Left renal cortex interstitium (tissue), 4 donors: ENCODE measurements around the gene PEAK3. TPM values are rescaled to one million over a fixed set of nuclear protein-coding genes. Genes with fewer than 3 reads are reported as not detected.
A peak's percentile ranks its signal among the peaks of the same experiment; 100 is the strongest.

Experiments used
- DNase-seq, 4 donors: peaks; one replicate each; pipeline ENCODE4 v3.0.0-alpha.2; 2013; ENCODE audit warnings: low read depth in 4 of 4, low spot score in 2 of 4, missing footprints in 1 of 4
- polyA plus RNA-seq, 4 donors: library from polyadenylated mRNA; unstranded; fragments of 120-200 nt; gene quantifications; one replicate each; pipeline ENCODE4 v1.2.1, GENCODE V29; 2013; ENCODE audit not compliant: insufficient read length in 4 of 4

Gene PEAK3
- polyA plus RNA-seq, 4 donors: 0.06 to 0.21 (median 0.16) TPM; not detected in 1

DNA sequence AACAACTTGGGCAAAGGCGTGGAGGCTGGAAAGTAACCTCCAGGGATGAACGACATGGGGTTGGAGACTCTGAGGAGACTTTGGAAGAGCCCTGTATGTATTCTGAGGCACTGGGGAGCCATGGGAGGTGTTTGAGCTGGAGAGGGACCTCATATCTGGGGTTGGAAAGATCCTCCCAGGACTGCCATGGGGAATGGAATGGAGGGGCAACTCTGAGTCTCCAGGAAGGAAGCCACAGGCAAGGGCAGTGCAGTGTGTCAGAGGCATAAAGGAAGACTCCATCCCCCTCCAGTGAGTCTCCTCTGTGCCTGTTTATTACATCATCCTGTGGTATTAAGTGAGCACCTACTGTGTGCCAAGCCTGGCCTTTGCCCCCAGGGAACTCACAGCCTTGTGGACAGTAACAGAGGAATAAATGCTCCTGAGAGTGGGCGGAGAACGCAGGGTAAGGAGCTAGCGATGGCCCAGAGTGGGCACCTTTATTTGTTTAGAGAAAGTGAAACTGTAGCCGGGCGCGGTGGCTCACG, 7.7 kb downstream of the PEAK3 start:
- no peak for DNase-seq

DNA sequence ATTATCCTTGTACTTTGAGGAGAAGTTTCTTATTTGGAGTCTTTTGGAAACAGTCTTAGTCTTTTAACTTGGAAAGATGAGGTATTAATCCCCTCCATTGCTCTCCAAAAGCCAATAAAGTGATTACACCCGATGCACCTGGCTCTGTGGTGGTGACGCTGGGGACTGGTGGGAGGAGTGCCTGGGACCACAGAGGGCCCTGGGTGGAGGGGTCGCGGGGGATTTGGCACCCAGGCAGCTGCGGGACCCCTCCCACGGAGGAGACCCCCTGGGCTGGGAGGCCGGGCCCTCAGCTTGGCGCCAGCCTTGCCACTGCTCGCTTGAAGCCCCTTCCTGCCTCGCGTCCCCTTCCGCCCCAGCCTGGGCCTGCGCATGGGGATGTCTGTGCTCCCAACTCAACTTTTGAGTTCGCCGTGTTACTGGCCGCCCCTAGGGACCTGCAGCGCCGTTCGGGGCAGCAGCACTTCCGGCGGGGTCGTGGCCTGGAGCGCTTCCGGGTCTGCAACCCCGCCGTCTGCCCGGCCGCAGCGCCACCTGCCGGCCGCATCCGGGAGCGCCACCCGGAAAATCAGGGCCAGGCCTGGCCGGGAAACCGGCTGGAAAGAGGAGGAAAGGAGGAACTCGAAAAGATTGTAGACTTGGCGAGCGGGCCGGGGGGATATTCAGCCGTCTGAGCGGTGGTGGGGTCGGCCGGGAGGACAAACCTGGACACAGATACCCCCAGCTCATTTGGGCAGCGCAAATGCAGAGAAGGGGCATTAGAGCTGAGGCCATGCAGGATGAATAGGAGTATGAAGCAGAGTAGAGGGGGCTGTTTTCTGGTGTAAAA, 8.4 kb downstream of the PEAK3 start:
- DNase-seq: no peak

DNA sequence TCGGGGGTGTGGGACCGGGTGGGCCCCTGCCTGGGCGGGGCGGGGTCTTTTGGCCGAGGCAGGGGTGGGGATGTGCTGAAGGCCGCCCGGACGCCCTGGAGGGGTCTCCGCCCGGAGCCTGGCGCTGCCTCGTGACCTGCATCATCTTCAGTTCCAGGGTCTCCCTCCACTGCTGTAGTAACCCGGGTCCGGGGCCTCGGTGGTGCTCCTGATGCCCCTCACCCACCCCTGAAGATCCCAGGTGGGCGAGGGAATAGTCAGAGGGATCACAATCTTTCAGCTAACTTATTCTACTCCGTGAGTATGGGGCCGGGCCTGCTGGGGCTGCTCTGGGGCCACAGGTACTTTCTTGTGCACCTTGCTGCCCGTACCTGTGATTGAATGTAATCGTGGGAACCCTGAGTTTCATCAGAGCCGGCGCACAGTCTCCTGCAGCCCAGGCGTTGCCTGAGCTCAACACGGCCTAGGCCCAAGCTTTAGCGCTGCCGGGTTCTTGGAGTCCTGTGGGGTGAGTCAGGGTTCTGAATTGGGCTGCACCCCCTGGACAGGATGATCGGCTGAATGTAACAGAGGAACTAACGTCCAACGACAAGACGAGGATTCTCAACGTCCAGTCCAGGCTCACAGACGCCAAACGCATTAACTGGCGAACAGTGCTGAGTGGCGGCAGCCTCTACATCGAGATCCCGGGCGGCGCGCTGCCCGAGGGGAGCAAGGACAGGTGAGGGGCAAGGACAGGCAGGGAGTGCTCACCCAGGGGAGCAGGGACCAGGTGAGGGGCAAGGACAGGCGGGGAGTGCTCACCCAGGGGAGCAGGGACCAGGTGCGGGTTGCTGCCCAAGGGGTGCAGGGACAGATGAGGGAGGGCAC, 10.5 kb downstream of the PEAK3 start:
- no peak for DNase-seq

GRCh38 chr19:2270423-2271233, 11.3 kb downstream of the PEAK3 start:
- DNase-seq: no peak

GRCh38 chr19:2270157-2270422, 11.9 kb downstream of the PEAK3 start:
- no peak for DNase-seq

DNA sequence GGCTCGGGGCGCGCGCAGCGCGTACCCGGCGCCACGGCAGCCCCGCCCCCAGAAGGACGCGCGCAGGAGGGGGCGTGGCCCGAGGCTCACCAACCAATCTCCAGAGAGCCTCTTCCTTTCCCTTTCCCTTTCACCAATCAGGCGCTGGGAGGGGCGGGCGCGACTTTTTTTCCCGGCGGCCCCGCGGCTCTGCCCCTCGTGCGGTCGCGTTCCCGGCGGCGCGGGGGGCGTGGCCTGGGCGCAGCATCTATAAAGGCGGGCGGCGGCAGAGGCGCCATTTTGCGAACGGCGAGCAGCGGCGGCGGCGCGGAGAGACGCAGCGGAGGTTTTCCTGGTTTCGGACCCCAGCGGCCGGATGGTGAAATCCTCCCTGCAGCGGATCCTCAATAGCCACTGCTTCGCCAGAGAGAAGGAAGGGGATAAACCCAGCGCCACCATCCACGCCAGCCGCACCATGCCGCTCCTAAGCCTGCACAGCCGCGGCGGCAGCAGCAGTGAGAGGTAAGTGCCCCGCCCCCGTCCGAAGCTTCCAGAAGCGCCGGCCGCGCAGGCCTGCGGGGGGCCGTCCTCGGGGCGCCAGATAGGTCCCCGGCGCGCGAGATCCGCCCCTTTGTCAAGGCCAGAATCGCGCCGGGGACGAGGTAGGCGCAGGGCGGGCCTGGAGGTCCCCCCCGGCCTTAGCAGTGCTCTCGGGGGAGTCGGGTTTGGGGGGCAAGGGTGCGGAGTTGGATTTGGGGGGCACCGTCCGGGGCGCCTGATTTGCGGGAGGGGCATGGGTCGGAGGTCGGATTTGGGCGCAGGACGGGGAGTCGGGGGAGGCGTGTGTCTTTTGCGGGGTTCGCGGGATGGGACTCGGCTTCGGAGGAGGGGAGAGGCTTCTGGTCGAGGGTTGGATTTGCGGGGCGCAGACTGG, 12.5 kb downstream of the PEAK3 start:
- DNase-seq: peak; percentile 82 to 95 (median 92)

- DNase-seq: no peak
Measured at GRCh38 chr19:2268861-2269243, 13.1 kb downstream of the PEAK3 start.

GRCh38 chr19:2268480-2268830, 13.5 kb downstream of the PEAK3 start:
- DNase-seq: no peak

DNA sequence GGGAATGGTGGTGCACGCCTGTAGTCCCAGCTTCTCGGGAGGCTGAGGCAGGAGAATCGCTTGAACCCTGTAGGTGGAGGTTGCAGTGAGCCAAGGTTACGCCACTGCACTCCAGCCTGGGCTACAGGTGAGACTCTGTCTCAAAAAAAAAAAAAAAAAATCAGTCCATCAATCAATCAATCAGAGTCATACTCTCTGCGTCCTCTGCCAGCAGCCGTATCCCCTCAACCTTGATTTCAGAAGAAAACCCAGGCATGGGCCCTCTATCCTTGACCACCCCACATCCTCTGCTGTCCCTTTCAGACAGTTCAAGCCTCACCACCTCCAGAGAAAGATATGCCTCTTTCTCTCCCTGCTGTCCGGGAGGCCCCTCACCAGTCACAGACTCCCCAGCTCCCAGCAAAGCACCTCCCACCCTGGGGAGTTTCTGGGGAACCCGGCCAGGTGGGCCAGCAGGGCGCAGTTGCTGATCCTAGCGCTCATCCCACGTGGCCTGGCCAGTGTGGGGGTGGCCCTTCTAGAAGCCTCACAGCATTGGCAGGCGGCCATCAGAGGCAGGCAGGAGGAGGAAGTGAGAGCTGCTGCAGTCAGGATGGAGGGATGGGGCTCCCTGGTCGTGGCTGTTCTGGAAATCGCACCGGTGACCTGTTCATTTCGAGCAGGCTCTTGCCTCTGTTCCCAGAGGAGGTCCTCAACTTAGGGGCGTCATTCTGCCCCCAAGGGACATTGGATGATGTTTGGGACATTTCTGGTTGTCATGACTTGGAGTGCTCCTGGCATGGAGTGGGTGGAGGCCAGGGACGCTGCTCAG, 15.6 kb downstream of the PEAK3 start:
- no peak for DNase-seq

GRCh38 chr19:2261438-2262172, 20.4 kb downstream of the PEAK3 start:
- no peak for DNase-seq

- DNase-seq: no peak
Measured at GRCh38 chr19:2260341-2260805, 21.6 kb downstream of the PEAK3 start.

- DNase-seq: no peak
Measured at GRCh38 chr19:2259336-2259735, 22.6 kb downstream of the PEAK3 start.

- DNase-seq: no peak
Measured at GRCh38 chr19:2255982-2256685, 25.8 kb downstream of the PEAK3 start, which contains the start of gene JSRP1. Gene JSRP1 (minus strand): TSS chr19:2256417. CDS start chr19:2255314, 1,103 bp downstream.

DNA sequence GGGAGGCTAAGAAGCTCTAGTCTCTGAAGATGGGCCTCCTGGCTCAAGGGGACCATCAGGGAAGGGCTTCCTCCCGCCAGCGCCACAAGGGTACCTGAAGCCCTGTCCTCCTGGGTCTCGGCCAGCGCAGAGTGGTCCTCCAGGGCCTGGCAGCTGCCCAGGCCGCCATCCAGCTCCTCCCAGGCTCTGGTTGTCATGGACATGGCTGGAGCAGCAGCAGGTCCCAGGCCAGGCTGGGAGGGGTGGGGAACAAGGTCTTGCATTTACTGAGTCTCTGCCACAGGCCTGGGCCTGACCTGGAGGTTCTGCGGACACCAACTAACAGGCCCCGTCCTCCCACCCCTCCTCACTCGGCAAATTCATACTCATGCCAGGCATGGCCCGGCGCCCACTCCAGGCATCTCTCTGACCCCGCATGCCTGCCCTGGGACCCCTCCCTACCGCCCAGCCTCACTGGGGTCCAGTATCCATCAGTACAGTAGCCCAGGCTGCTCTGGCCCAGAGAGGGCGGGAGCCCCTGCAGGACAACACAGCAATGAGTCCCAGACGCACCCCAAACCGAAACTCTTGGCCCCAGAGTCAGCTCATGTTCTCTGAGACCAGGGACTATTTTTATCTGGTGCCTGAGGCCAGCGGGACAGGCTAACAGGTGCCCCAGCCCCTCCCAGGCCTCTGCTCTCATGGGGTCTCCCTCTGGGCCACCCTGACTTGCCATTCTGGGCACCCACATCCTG, 26.7 kb downstream of the PEAK3 start:
- no peak for DNase-seq

DNA sequence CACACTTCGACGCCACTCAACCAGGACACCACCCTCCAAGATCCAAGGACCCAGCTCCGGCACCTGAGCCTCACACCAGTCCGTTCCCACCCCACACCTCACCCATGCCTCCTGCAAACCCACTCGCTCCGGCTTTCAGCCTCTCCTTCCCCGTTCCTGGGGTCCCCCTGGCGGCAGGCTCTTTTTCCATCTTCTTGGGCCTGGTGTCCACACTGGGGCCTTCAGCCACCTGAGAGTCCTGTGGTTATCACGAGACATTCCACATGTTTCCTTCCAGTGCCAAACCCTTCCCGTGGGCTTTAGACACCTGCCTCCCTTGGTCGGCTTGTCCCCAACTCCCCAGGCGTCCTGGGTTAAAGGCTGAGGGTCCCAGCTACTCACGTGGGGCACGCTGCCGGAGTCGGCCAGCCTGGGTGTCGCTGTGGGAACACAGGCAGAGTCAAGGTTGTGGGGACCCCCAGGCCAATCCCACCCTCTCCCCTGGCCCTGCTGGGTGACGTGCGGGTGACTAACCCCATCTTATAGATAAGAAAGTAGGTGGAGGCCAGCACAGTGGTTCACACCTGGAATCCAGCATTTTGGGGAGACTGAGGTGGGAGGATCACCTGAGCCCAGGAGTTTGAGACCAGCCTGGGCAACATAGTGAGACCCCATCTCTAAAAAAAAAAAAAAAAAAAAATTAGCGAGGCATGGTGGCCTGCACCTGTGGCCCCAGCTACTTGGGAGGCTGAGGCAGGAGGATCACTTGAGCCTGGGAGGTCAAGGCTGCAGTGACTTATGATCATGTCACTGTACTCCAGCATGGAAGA, 27.7 kb downstream of the PEAK3 start:
- DNase-seq: no peak
